OCI-LY7 (cell line): Measurements from ENCODE around the gene PRR3.

ENCODE experiments used
- CTCF ChIP-seq: fragments of 200-600 bp; sonication (generic); conservative IDR thresholded peaks from 2 replicates; pipeline ENCODE4 v1.5.1; 2014; ENCODE audit warnings: mild to moderate bottlenecking, antibody characterized with exemption, low read length, moderate library complexity, mixed read lengths
- EZH2phosphoT487 ChIP-seq: fragments of 200-600 bp; sonication (generic); IDR thresholded peaks from 2 replicates; pipeline ENCODE4 v1.6.1; 2018; ENCODE audit warnings: low read depth, borderline replicate concordance, mild to moderate bottlenecking, mixed run types, antibody characterized with exemption, low read length, moderate library complexity, mixed read lengths

- no peak for TF ChIP-seq CTCF
- no peak for TF ChIP-seq EZH2phosphoT487
Observed at GRCh38 chr6:30611856-30612194, 54.7 kb downstream of the PRR3 start.
